Gastroesophageal sphincter (tissue), 4 donors: ENCODE measurements around the gene RPTOR. TPM values are rescaled to one million over a fixed set of nuclear protein-coding genes. Genes with fewer than 3 reads are reported as not detected.

ENCODE experiments used
- ATAC-seq: fragments of 150-250 bp; one replicate; pipeline ENCODE4 v1.9.1; 2016; ENCODE audit warnings: mild to moderate bottlenecking, moderate library complexity
- H3K27ac ChIP-seq, 4 donors: fragments of 200-600 bp; sonication (generic) in 3 of 4; 1 replicate in 3 of 4; 2 replicates in 1 of 4; pipeline ENCODE4 v1.5.1; 2016 to 2019
- H3K27me3 ChIP-seq: fragments of 200-600 bp; sonication (generic); one replicate; pipeline ENCODE4 v1.5.1; 2019
- H3K36me3 ChIP-seq, 2 donors: fragments of 200-600 bp; sonication (generic); one replicate each; pipeline ENCODE4 v1.5.1; 2019; ENCODE audit warnings: control low read depth in 1 of 2
- H3K4me1 ChIP-seq, 3 donors: fragments of 200-600 bp; sonication (generic); 1 replicate in 2 of 3; 2 replicates in 1 of 3; pipeline ENCODE4 v1.5.1; 2016 to 2019; ENCODE audit warnings: control low read depth in 2 of 3
- H3K4me3 ChIP-seq, 2 donors: fragments of 200-600 bp; sonication (generic); one replicate each; pipeline ENCODE4 v1.5.1; 2019; ENCODE audit warnings: mild to moderate bottlenecking in 1 of 2, moderate library complexity in 1 of 2
- H3K9me3 ChIP-seq, 3 donors: fragments of 200-600 bp; sonication (generic); one replicate each; pipeline ENCODE4 v1.5.1; 2017 to 2019; ENCODE audit warnings: control low read depth in 2 of 3
- EP300 ChIP-seq: sonication (generic); formaldehyde crosslinking; IDR thresholded peaks from one replicate; pipeline ENCODE4 v1.6.1; 2017; ENCODE audit warnings: antibody characterized with exemption, mild to moderate bottlenecking
- POLR2A ChIP-seq, 2 donors: fragments of 450-650 bp; IDR thresholded peaks; one replicate each; pipeline ENCODE4 v1.6.1; 2017; ENCODE audit warnings: antibody characterized with exemption in 2 of 2, mild to moderate bottlenecking in 2 of 2, moderate library complexity in 1 of 2
- POLR2AphosphoS5 ChIP-seq: sonication (generic); formaldehyde crosslinking; IDR thresholded peaks from one replicate; pipeline ENCODE4 v1.6.1; 2017; ENCODE audit warnings: antibody characterized with exemption
- WGBS, 2 donors: methylation state at CpG; one replicate each; pipeline ENCODE4 v1.1.5; 2018; ENCODE audit warnings: low coverage in 1 of 2; 5-methylcytosine and 5-hydroxymethylcytosine counted together
- total RNA-seq, 4 donors: library from RNA; depleted of rRNA; stranded (reverse); fragments of >200 nt; gene quantifications; one replicate each; pipeline ENCODE4 v1.1.0, GENCODE V29; 2016
- TF ChIP-seq, protein P1 (sequence below), 4 experiments: fragments of 200-600 bp in 2 of 4; fragments of 450-650 bp in 2 of 4; sonication (generic) in 1 of 4; IDR thresholded peaks; one replicate each; pipeline ENCODE4 v1.5.1; 2017 to 2019; ENCODE audit warnings: antibody characterized with exemption in 4 of 4, mild to moderate bottlenecking in 2 of 4, moderate library complexity in 2 of 4

RPTOR gene
- total RNA-seq, 4 donors from 2014 or later, result 25.7 to 56.8 (median 39.7) TPM

DNA sequence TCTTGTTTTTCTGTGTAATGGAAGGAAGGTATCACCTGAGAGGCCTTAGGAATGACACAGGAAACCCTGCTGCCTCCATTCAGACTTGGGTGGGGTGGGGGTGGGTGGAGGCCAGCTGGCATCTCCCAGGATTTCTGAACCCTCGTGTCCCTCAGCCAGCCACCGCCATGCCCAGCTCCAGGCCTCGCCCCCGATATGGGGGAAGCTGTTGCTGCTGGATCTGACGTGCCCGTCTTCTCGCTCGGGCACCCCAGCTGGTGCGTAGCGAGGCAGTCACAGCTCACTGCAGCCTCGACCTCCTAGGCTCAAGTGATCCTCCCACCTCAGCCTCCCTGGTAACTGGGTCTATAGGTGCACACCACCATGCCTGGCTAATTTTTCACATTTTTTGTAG, 227.0 kb downstream of the RPTOR start:
- Histone ChIP-seq H3K27me3 (no peaks in the 10 kb centered on the region), H3K27ac (peak overlapping the region in 1 of 4 donors; percentile 82), H3K4me3 (no peak overlapping the region), H3K9me3 (no peaks in the 10 kb centered on the region), H3K36me3 (peaks cover 0 to 7% of the 10 kb centered on the region in 2 donors), H3K4me1 (peaks cover 0 to 38% (median 0%) of the 10 kb centered on the region in 3 donors)
- no peak for ATAC-seq
- no peak for TF ChIP-seq POLR2AphosphoS5
- no peak for TF ChIP-seq POLR2A (IDR thresholded peaks at IDR 0.05)
- no peak for TF ChIP-seq EP300
- TF ChIP-seq, protein P1, sequence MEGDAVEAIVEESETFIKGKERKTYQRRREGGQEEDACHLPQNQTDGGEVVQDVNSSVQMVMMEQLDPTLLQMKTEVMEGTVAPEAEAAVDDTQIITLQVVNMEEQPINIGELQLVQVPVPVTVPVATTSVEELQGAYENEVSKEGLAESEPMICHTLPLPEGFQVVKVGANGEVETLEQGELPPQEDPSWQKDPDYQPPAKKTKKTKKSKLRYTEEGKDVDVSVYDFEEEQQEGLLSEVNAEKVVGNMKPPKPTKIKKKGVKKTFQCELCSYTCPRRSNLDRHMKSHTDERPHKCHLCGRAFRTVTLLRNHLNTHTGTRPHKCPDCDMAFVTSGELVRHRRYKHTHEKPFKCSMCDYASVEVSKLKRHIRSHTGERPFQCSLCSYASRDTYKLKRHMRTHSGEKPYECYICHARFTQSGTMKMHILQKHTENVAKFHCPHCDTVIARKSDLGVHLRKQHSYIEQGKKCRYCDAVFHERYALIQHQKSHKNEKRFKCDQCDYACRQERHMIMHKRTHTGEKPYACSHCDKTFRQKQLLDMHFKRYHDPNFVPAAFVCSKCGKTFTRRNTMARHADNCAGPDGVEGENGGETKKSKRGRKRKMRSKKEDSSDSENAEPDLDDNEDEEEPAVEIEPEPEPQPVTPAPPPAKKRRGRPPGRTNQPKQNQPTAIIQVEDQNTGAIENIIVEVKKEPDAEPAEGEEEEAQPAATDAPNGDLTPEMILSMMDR (IDR thresholded peaks at IDR 0.05), result no peak
- WGBS, 2 donors, result 73% methylated on average over 3 of the region's 11 CpGs; no CpG with 5 or more reads in 1 of the 2 donors

DNA sequence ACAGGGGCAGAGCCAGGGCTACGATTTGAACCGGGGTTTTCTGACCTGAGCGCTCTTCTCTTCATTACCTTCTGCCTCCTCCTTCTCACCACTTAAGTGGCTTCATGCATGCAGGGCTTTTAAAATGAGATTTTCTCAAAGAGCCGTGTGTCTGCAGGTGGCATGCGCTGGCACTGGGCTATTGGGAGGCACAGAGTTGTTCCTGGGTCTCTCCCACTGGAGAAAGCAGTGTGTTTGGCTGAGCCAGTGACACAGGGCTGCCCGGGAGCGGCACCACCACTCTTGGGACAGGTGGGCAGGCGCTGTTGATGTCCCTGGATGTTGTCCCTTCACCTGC, 228.2 kb downstream of the RPTOR start:
- H3K36me3 ChIP-seq, result peaks cover 0 to 7% of the 10 kb centered on the region in 2 donors
- no peak for TF ChIP-seq EP300
- no peak for TF ChIP-seq POLR2AphosphoS5
- TF ChIP-seq, protein P1 (IDR thresholded peaks at IDR 0.05), result no peak
- no peak for TF ChIP-seq POLR2A (IDR thresholded peaks at IDR 0.05)
- H3K9me3 ChIP-seq, result no peaks in the 10 kb centered on the region
- H3K4me3 ChIP-seq, result peak overlapping the region in 1 of 2 donors; percentile 8
- peaks cover 0 to 47% (median 0%) of the 10 kb centered on the region in 3 donors for H3K4me1 ChIP-seq
- 86% methylated on average over 4 of the region's 8 CpGs; no CpG with 5 or more reads in 1 of the 2 donors for WGBS, 2 donors
- H3K27ac ChIP-seq, result peak overlapping the region; percentile 25 to 89 (median 80)
- ATAC-seq, result no peak
- H3K27me3 ChIP-seq, result no peaks in the 10 kb centered on the region

DNA sequence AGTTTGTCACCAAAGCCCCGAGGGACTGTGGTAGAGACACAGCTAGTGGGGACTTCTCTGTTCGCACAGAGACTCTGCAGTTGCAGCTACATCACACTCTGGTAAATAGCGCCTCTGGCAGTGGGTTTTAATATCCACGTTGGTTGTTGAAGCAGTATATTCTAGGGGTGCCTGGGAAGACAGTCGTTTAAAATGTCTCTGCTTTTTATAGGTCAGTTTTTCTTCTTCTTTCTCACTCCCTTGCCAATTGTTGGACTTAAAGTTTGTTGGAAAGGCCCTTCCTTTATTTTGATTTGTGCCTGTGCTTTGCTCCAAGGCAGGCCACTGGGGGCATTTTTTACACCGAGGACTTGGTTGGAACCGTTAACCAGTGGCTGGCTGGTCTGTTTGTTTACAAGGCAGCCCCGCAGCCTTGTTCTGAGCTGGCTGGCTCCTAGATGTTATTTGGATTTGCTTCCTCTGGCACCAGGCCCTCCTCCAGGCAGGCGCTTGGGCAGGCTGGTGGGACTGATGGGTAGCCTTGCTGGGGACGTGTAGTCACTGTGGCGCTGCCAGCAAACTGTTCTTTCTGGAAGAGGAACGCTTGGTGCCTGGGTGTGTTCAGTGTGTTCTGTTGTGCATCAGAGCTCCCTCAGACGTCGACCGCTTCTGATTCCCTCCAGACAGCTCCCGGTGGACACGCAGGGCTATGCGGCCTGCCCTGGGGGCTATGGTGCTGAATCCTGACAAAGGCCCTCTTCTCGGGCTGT, 228.8 kb downstream of the RPTOR start:
- Histone ChIP-seq H3K4me3 (peak overlapping the region in 1 of 2 donors; percentile 8), H3K27me3 (no peaks in the 10 kb centered on the region), H3K9me3 (no peaks in the 10 kb centered on the region), H3K4me1 (peaks cover 0 to 52% (median 0%) of the 10 kb centered on the region in 3 donors), H3K36me3 (peaks cover 0 to 7% of the 10 kb centered on the region in 2 donors), H3K27ac (peak overlapping the region; percentile 62 to 89 (median 80))
- peak; percentile 87 for TF ChIP-seq POLR2AphosphoS5
- TF ChIP-seq POLR2A (IDR thresholded peaks at IDR 0.05), result no peak
- TF ChIP-seq EP300, result no peak
- TF ChIP-seq, protein P1 (IDR thresholded peaks at IDR 0.05), result peak in 3 of 4 experiments; percentile 22 to 55 (median 26)
- peak; percentile 92 for ATAC-seq
- WGBS, 2 donors, result 5 to 16% methylated on average over 4 to 5 of the region's 19 CpGs

DNA sequence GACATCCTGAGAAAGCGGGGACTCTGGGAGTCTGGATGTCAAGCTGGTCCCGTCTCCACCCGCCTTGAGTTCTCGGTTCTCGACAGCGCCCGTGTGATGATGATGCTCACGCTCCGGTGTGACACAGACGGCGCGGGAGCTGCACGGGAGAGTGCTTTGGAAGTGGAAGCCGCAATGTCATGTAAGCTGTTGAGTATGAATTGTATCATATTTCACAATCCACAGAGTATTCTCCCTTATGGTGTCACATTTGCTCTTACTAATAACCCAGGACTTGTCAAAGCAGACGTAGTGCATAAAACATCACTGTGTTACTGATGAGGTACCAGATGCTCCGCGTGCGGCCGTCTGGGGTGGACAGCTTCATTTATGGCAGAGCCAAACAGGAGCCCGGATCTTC, 229.5 kb downstream of the RPTOR start:
- Histone ChIP-seq H3K36me3 (peaks cover 0 to 11% of the 10 kb centered on the region in 2 donors), H3K27ac (peak overlapping the region; percentile 62 to 89 (median 80)), H3K9me3 (no peaks in the 10 kb centered on the region), H3K27me3 (no peaks in the 10 kb centered on the region), H3K4me3 (peak overlapping the region in 1 of 2 donors; percentile 8), H3K4me1 (peaks cover 0 to 59% (median 0%) of the 10 kb centered on the region in 3 donors)
- ATAC-seq, result no peak
- 91 to 95% methylated on average over 8 to 15 of the region's 20 CpGs for WGBS, 2 donors
- TF ChIP-seq EP300 (no peak), POLR2AphosphoS5 (peak; percentile 42)

DNA sequence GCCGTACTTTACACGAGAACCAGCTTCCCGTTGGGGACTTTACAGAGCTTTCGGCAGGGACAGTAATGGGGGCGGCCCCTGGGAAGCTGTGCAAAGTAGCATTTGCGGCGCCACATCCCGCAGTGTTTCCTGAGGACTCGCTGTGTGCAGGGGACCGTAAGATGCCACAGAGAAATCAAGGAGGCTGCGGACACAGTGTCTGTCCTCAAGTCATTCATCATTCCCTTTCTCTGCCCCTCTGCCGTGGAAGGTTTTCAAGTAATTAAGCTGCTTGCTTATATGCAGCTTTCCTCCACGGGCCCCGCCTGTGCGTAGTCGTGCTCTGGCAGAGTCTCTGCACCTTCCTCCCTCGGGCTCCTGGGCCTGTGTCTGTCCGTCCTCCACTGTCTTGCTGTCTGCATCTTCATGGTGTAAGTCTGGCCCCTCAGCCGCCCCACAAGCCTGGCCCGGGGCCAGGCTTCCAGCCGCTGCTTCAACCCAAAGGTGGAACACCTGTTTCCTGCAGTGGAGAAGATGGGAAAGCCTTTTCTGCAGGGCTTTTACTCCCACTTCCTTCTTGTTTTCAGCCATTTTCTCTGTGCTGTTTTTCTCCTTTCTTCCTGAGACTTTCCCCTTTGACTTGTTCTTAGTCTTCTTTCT, 230.1 kb downstream of the RPTOR start:
- H3K36me3 ChIP-seq, result peaks cover 0 to 13% of the 10 kb centered on the region in 2 donors
- 50 to 76% methylated on average over 4 to 18 of the region's 21 CpGs for WGBS, 2 donors
- peak overlapping the region in 3 of 4 donors; percentile 79 to 89 (median 82) for H3K27ac ChIP-seq
- TF ChIP-seq, protein P1 (IDR thresholded peaks at IDR 0.05), result no peak
- TF ChIP-seq POLR2A (IDR thresholded peaks at IDR 0.05), result no peak
- TF ChIP-seq POLR2AphosphoS5, result no peak
- no peak for TF ChIP-seq EP300
- ATAC-seq, result no peak
- peaks cover 0 to 63% (median 0%) of the 10 kb centered on the region in 3 donors for H3K4me1 ChIP-seq
- no peaks in the 10 kb centered on the region for H3K9me3 ChIP-seq
- no peaks in the 10 kb centered on the region for H3K27me3 ChIP-seq
- no peak overlapping the region for H3K4me3 ChIP-seq
